ENCODE data around the gene PDE4B. TPM values are rescaled to one million over a fixed set of nuclear protein-coding genes. Genes with fewer than 3 reads are reported as not detected.
"Not testable (repeated sequence)": the region's sequence is repeated elsewhere in the genome, so short reads cannot be mapped to it uniquely, and the experiment has no call there.

Gene PDE4B
- total RNA-seq, 1 donor from 2014 or later, result 23.9 TPM

GRCh38 chr1:66074147-66074546, 281.5 kb downstream of the PDE4B start:
- intact Hi-C loops (cut with DNase I), result no loop called here
- no peak for ATAC-seq

GRCh38 chr1:66078412-66078811, 285.7 kb downstream of the PDE4B start:
- intact Hi-C loops (cut with DNase I), result no loop called here
- ATAC-seq (no peak), DNase-seq (ENCODE audit: low spot score) (no peak)

More at GRCh38 chr1:66074147-66074546, 281.5 kb downstream of the PDE4B start:
- no peak for DNase-seq (ENCODE audit: low spot score)

GRCh38 chr1:66083003-66083402, 290.3 kb downstream of the PDE4B start:
- DNase-seq (ENCODE audit: low spot score) (no peak), ATAC-seq (no peak)
- intact Hi-C loops (cut with DNase I), result no loop called here

GRCh38 chr1:66084442-66084841, 291.7 kb downstream of the PDE4B start:
- intact Hi-C loops (cut with DNase I), result no loop called here
- no peak for DNase-seq (ENCODE audit: low spot score)
- ATAC-seq, result no peak

DNA sequence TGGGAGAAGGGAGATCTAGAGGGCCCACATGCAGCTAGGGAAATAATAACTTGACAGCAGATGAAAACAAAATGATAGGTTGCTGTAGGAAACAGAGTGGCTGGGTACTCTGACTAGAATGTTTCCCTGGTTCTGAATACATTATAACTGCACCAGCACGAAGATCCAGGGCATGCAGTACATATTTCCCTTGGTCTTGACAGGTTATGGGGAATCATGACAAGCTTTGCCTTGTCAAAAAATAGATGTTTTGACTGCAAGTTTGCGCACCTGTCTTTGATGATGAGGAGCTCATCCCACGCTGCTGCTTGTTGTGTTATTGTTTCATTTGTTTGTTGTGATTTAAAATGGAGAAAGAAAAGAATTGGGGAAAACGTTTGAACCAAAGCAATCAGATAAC, 292.9 kb downstream of the PDE4B start:
- DNase-seq (ENCODE audit: low spot score) (no peak), ATAC-seq (no peak)
- intact Hi-C loops (cut with DNase I), result no loop called here

GRCh38 chr1:66088787-66089186, 296.1 kb downstream of the PDE4B start:
- no peak for DNase-seq (ENCODE audit: low spot score)
- ATAC-seq, result no peak
- intact Hi-C loops (cut with DNase I), result no loop called here

DNA sequence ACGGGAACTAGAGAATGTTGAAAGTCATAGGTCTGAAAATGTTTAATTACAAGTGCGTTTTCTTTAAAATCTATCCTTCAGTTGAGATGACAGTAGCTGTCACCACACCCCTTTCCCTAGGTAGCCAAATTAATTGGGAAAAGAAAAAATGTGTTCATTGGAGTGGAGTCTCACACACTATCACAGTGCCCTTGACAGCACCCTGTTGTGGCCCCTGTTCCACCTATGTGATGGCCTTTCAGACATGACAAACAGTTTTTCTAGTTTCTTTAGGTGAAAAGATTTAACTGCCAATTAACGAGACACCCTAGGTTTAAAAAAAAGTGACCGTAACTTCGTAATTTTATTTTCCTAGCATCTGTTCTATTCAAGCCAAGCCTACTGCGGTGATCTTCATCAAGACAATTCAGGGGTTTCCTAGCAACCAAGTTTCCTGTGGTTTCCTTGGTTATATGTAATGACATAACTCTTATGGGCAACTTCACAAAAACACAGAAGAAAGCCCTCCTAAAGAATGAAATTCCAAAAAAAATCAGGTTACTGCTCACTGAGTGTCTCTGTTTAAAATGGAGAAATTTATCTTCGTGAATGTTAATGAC, 298.3 kb downstream of the PDE4B start:
- no peak for ATAC-seq
- no peak for DNase-seq (ENCODE audit: low spot score)
- intact Hi-C loops (cut with DNase I), result no loop called here

DNA sequence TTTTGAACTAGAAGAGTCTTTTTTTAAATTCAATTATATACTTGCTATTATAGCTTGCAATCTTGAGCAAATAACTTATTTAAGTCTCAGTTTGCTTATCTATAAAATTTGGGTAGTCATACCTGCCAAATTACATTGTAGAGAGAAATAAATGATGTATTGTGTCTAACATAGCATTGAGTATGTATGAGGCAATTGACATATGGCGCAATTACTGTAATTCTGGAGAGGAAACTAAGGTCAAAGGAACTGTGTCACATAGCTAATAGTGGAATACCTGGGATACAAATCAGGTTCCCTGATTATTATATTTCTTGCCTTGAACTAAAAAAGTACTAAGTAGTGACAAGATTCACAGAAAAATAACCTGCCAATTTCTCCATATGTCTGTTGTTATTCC, 302.5 kb downstream of the PDE4B start:
- ATAC-seq, result no peak

GRCh38 chr1:66100959-66101358, 308.3 kb downstream of the PDE4B start:
- ATAC-seq; DNase-seq (ENCODE audit: low spot score); intact Hi-C loops (cut with DNase I): not testable (repeated sequence)

More for the DNA sequence above, 302.5 kb downstream of the PDE4B start:
- no peak for DNase-seq (ENCODE audit: low spot score)
- intact Hi-C loops (cut with DNase I), result no loop called here

DNA sequence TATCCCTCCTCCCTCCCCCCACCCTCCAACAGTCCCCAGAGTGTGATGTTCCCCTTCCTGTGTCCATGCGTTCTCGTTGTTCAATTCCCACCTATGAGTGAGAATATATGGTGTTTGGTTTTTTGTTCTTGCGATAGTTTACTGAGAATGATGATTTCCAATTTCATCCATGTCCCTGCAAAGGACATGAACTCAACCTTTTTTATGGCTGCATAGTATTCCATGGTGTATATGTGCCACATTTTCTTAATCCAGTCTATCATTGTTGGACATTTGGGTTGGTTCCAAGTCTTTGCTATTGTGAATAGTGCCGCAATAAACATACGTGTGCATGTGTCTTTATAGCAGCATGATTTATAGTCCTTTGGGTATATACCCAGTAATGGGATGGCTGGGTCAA, 311.4 kb downstream of the PDE4B start:
- DNase-seq (ENCODE audit: low spot score); ATAC-seq; intact Hi-C loops (cut with DNase I): not testable (repeated sequence)

DNA sequence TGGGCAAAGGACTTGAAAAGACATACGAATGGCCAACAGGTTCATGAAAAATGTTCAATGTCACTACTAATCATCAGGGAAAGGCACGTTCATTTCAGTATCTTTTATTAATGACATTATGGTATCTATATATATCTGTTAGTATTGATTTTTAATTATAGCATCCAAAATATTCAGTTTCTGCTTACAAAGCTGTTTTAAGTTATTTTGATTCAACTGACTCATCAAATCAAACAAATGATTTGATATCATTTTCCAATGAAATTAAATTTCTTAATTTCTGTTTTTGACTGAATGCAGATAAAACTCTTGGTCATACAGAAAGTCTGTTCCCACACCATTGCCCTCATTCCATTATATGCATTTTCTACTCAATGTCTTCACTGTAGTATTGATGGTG, 315.9 kb downstream of the PDE4B start:
- intact Hi-C loops (cut with DNase I), result no loop called here
- ATAC-seq, result no peak
- no peak for DNase-seq (ENCODE audit: low spot score)

- intact Hi-C loops (cut with DNase I), result no loop called here
- ATAC-seq, result no peak
Measured at GRCh38 chr1:66112744-66113400, 320.2 kb downstream of the PDE4B start.

GRCh38 chr1:66119148-66119547, 326.5 kb downstream of the PDE4B start:
- intact Hi-C loops (cut with DNase I), result no loop called here
- DNase-seq (ENCODE audit: low spot score), result no peak
- ATAC-seq, result no peak

More at GRCh38 chr1:66112744-66113400, 320.2 kb downstream of the PDE4B start:
- DNase-seq (ENCODE audit: low spot score), result no peak

DNA sequence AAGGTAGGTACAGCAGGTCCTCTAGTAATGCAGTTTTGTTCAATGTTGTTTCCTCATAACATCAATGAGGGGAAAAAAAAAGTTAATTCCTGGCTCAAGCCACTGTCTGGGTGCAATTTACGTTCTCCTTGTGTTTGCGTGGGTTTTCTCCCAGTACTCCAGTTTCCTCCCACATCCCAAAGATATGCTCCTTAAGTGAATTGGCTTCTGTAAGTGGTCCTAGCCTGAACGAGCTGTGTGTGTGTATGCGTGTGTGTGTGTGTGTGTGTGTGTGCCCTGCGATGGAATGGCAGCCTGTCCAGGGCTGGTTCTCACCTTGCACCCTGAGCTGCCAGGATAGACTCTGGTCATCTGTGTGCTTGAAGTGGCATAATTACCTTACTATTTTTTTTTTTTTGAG, 332.0 kb downstream of the PDE4B start:
- DNase-seq (ENCODE audit: low spot score), result no peak
- ATAC-seq, result no peak
- intact Hi-C loops (cut with DNase I), result no loop called here

DNA sequence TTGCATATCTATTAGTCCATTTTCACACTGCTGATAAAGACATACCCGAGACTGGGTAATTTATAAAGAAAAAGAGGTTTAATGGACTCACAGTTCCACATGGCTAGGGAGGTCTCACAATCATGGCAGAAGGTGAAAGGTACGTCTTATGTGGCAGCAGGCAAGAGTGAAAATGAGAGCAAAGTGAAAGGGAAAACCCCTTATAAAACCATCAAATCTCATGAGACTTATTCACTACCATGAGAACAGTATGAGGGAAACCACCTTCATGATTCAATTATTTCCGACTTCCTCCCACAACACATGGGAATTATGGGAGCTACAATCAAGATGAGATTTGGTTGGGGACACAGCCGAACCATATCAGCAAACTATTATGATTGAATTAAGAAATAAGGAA, 335.9 kb downstream of the PDE4B start:
- ATAC-seq; DNase-seq (ENCODE audit: low spot score); intact Hi-C loops (cut with DNase I): not testable (repeated sequence)

GRCh38 chr1:66132324-66132723, 339.6 kb downstream of the PDE4B start:
- intact Hi-C loops (cut with DNase I), result no loop called here
- no peak for DNase-seq (ENCODE audit: low spot score)
- ATAC-seq, result no peak

GRCh38 chr1:66134004-66134403, 341.3 kb downstream of the PDE4B start:
- intact Hi-C loops (cut with DNase I), result no loop called here
- DNase-seq (ENCODE audit: low spot score) (no peak), ATAC-seq (no peak)

DNA sequence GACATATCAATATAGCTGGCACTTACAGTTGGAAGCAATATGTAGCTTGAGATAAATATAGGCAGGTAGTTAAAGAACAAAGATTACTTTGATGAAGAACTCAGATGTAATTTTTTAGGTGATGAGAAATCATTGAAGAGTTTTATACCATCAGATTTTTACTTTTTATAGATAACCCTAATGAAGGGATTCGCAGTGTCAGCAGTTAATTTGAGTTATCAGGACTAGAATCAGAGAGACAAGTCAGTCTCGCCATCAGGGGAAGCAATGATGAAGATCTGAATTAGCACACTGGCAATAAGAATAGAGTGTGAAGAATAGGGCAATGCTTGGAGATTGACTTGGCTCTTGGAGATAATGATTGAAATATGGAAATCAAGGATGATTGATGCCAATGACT, 342.5 kb downstream of the PDE4B start:
- DNase-seq (ENCODE audit: low spot score) (no peak), ATAC-seq (no peak)
- intact Hi-C loops (cut with DNase I), result no loop called here

DNA sequence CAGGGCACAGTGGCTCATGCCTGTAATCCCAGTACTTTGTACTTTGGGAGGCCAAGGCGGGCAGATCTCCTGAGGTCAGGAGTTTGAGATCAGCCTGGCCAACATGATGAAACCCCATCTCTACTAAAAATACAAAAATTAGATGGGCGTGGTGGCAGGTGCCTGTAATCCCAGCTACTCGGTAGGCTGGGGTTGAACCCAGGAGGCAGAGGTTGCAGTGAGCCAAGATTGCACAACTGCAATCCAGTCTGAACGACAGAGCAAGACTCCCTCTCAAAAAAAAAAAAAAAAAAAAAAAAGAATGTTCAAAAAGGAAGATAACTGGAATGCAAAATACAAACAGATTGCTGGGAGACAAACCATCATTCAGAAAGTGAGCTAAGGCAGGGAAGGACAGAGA, 343.7 kb downstream of the PDE4B start:
- DNase-seq (ENCODE audit: low spot score); intact Hi-C loops (cut with DNase I); ATAC-seq: not testable (repeated sequence)

DNA sequence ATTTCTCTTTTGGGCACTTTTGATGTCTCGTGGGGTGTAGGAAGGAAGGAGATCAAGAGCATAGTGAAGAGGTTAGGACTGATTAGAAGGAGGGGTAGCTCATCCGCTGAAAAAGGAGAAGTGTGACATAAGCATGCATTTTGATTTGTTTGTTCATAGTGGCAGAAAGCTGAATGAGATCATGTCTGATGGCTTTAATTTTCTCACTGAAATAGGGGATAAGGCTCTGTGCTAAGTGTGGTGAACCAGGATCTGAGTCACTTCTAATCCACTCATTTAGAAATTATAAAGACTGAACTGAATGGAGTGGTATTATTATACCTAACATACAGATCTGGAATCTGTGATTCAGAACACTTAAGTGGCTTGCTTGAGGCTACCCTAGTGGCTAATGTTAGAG, 344.5 kb downstream of the PDE4B start:
- intact Hi-C loops (cut with DNase I), result no loop called here

GRCh38 chr1:66138613-66139012, 345.9 kb downstream of the PDE4B start:
- DNase-seq (ENCODE audit: low spot score), result no peak
- no peak for ATAC-seq
- intact Hi-C loops (cut with DNase I), result no loop called here

More for the DNA sequence above, 344.5 kb downstream of the PDE4B start:
- DNase-seq (ENCODE audit: low spot score), result no peak
- ATAC-seq, result no peak

Measured in sciatic nerve (tissue), 2 donors.